Measurements from ENCODE around the gene ABR. TPM values are rescaled to one million over a fixed set of nuclear protein-coding genes. Genes with fewer than 3 reads are reported as not detected.

The ABR gene
- total RNA-seq, 1 donor, result 156 TPM

GRCh38 chr17:1169221-1169928, 10.4 kb downstream of the ABR start:
- no peak for TF ChIP-seq CTCF (IDR thresholded peaks at IDR 0.05; ENCODE audit: extremely low read depth, low read depth, low read length)
- H3K4me2 ChIP-seq (ENCODE audit: insufficient read depth, low read length), result no peak overlapping the region
- H3K4me1 ChIP-seq (ENCODE audit: insufficient read depth, low read length), result no peaks in the 10 kb centered on the region
- no peak overlapping the region for H3K4me3 ChIP-seq (ENCODE audit: insufficient read depth, low read length)
- peak; percentile 41 for DNase-seq (ENCODE audit: insufficient read length, low spot score, missing footprints)
- H4K20me1 ChIP-seq (ENCODE audit: insufficient read depth, low read length), result peaks cover 41% of the 10 kb centered on the region
- no peaks in the 10 kb centered on the region for H3K36me3 ChIP-seq (ENCODE audit: insufficient read depth, low read length)
- H2AFZ ChIP-seq (ENCODE audit: low read length), result no peak overlapping the region
- H3K27ac ChIP-seq (ENCODE audit: low read depth, low read length), result no peak overlapping the region
- no peaks in the 10 kb centered on the region for H3K9me3 ChIP-seq (ENCODE audit: low read depth, low read length)
- H3K79me2 ChIP-seq (ENCODE audit: insufficient read depth, low read length), result peaks cover 20% of the 10 kb centered on the region
- no peaks in the 10 kb centered on the region for H3K27me3 ChIP-seq (ENCODE audit: insufficient read depth, low read length)

GRCh38 chr17:1168533-1169220, 11.1 kb downstream of the ABR start:
- Histone ChIP-seq H4K20me1 (ENCODE audit: insufficient read depth, low read length) (peaks cover 38% of the 10 kb centered on the region), H3K4me1 (ENCODE audit: insufficient read depth, low read length) (no peaks in the 10 kb centered on the region), H3K27me3 (ENCODE audit: insufficient read depth, low read length) (no peaks in the 10 kb centered on the region), H2AFZ (ENCODE audit: low read length) (no peak overlapping the region), H3K9me3 (ENCODE audit: low read depth, low read length) (no peaks in the 10 kb centered on the region), H3K27ac (ENCODE audit: low read depth, low read length) (no peak overlapping the region), H3K36me3 (ENCODE audit: insufficient read depth, low read length) (no peaks in the 10 kb centered on the region), H3K4me2 (ENCODE audit: insufficient read depth, low read length) (no peak overlapping the region), H3K4me3 (ENCODE audit: insufficient read depth, low read length) (no peak overlapping the region), H3K79me2 (ENCODE audit: insufficient read depth, low read length) (peaks cover 20% of the 10 kb centered on the region)
- TF ChIP-seq CTCF (IDR thresholded peaks at IDR 0.05; ENCODE audit: extremely low read depth, low read depth, low read length), result no peak
- peak; percentile 81 for DNase-seq (ENCODE audit: insufficient read length, low spot score, missing footprints)

- H3K36me3 ChIP-seq (ENCODE audit: insufficient read depth, low read length), result no peaks in the 10 kb centered on the region
- H3K79me2 ChIP-seq (ENCODE audit: insufficient read depth, low read length), result peaks cover 17% of the 10 kb centered on the region
- no peak for TF ChIP-seq CTCF (IDR thresholded peaks at IDR 0.05; ENCODE audit: extremely low read depth, low read depth, low read length)
- H3K4me1 ChIP-seq (ENCODE audit: insufficient read depth, low read length), result no peaks in the 10 kb centered on the region
- no peak overlapping the region for H3K4me3 ChIP-seq (ENCODE audit: insufficient read depth, low read length)
- no peak overlapping the region for H2AFZ ChIP-seq (ENCODE audit: low read length)
- H3K4me2 ChIP-seq (ENCODE audit: insufficient read depth, low read length), result no peak overlapping the region
- no peak overlapping the region for H3K27ac ChIP-seq (ENCODE audit: low read depth, low read length)
- DNase-seq (ENCODE audit: insufficient read length, low spot score, missing footprints), result peak; percentile 75
- peaks cover 38% of the 10 kb centered on the region for H4K20me1 ChIP-seq (ENCODE audit: insufficient read depth, low read length)
- no peaks in the 10 kb centered on the region for H3K9me3 ChIP-seq (ENCODE audit: low read depth, low read length)
- no peaks in the 10 kb centered on the region for H3K27me3 ChIP-seq (ENCODE audit: insufficient read depth, low read length)
Measured at GRCh38 chr17:1166276-1166675, 13.5 kb downstream of the ABR start.

- Histone ChIP-seq H3K4me2 (ENCODE audit: insufficient read depth, low read length) (no peak overlapping the region), H2AFZ (ENCODE audit: low read length) (no peak overlapping the region), H4K20me1 (ENCODE audit: insufficient read depth, low read length) (peaks cover 33% of the 10 kb centered on the region), H3K27me3 (ENCODE audit: insufficient read depth, low read length) (no peaks in the 10 kb centered on the region), H3K4me1 (ENCODE audit: insufficient read depth, low read length) (no peaks in the 10 kb centered on the region), H3K4me3 (ENCODE audit: insufficient read depth, low read length) (no peak overlapping the region), H3K36me3 (ENCODE audit: insufficient read depth, low read length) (no peaks in the 10 kb centered on the region), H3K9me3 (ENCODE audit: low read depth, low read length) (no peaks in the 10 kb centered on the region), H3K79me2 (ENCODE audit: insufficient read depth, low read length) (peaks cover 12% of the 10 kb centered on the region), H3K27ac (ENCODE audit: low read depth, low read length) (no peak overlapping the region)
- DNase-seq (ENCODE audit: insufficient read length, low spot score, missing footprints), result no peak
- no peak for TF ChIP-seq CTCF (IDR thresholded peaks at IDR 0.05; ENCODE audit: extremely low read depth, low read depth, low read length)
Measured at GRCh38 chr17:1165836-1166235, 13.9 kb downstream of the ABR start.
